GM19438 (cell line): ENCODE data around the gene CCL27.
"Not testable (repeated sequence)": the region's sequence is repeated elsewhere in the genome, so short reads cannot be mapped to it uniquely, and the experiment has no call there.

Source experiments
- ATAC-seq: cut with Tn5 transposase; IDR thresholded peaks from one replicate; pipeline ENCODE4 v1.9.1; 2021; ENCODE audit warnings: low read depth; ENCODE audit not compliant: unreplicated experiment

The CCL27 gene

DNA sequence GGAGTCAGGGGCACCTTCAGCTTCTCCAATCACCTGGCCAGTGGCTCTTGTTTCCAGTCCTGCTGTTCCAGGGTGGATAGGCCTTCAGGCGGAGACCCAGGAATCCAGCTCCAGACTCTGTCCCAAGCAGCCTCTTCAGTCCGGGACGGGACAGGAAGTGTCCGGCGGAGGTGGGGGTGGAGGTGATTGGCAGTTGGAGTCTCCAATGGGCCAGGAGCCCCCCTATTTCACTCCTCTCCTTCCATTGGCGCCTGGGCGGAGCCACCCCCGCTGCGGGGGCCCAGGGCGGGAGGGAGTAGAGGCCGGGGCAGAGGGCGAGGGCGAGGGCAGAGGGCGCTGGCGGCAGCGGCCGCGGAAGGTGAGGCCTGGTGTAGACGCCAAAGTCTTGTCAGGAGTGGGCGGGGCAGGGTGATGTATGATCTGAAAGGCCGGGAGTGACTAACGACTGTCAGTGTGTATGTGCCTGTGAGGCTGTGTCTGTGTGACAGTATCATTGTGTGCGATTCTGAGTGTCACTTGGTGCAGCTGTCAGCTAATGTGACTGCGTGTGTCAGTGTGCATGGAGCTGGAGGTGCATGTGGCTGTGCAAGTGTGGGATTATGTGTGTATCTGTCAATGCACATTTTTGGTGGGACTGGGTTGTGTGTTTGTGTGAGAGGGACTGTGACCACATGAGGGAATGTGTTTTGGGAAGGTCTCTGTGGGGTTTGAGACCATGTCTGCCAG is 10.4 kb downstream of the CCL27 start, which contains the start of gene IL11RA:
Gene IL11RA (plus strand): TSS at position 310 of the 726 bp plus-strand sequence. CDS start 3,033 bp downstream, outside the sequence.
- ATAC-seq = no peak

GRCh38 chr9:34651321-34651720 is 11.1 kb downstream of the CCL27 start:
- no peak for ATAC-seq

DNA sequence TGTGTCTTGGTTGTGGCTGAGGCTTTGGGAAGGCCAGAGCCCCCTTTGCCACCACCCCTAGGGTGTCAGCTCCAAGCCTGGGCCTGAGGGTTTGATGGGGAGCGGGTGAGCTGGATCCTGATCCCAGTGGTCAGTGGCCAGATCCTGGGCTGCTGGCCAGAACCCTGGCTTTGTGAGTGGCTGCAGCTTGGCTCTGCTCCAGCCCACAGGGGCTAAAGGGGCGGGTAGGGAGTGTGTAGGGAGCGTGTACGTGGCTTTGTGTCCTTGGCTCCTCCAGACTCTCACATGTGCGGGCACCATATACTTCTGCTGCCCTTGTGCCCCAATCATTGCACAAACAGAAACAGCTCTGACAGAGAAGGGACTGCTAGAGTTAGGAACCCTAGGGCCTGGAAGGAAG is 11.6 kb downstream of the CCL27 start:
- no peak for ATAC-seq

GRCh38 chr9:34648673-34649072 is 13.8 kb downstream of the CCL27 start:
- no peak for ATAC-seq

- no peak for ATAC-seq
These were observed 14.8 kb downstream of the CCL27 start for GRCh38 chr9:34647651-34648050.

- ATAC-seq = no peak
These were observed 15.4 kb downstream of the CCL27 start for GRCh38 chr9:34647084-34647403.

DNA sequence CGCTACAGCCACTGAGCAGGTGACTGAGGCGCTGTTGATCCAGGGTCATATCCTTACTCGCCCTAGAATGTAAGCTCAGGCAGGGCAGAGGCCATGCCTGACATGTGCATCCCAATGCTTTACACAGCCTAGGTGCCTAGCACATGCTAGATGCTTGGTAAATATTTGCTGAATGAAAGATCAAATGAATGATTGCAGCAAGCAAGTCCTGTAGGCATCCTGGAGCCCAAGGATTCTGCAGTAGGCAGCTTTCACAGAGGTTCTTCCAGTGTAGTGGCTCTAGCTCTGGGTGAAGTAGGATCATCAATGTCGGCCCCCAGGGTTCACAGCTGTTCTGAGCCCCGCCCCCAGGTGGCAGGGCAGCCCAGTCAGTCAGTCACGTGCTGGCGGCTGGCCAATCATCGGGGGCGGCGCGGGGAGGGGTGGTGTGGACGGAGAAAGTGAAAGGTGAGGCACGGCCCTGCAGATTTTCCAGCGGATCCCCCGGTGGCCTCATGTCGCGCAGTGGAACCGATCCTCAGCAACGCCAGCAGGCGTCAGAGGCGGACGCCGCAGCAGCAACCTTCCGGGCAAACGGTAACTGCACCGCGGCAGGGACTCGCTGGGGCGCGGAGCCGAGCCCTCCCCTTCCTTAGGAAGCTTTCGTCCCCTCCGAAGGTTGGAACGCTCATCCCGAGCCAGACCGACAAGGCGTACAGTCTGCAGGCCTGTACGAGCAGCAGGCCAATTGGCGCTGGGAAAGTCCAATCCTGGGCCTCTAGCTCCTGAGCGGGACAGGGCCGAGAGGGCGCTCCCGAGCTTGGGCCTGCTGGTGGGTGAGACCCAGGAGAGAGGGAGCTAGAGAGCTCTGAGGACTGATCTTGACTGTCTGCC is 16.0 kb downstream of the CCL27 start, which contains the start of gene GALT:
Gene GALT (plus strand): TSS at position 465 of the 873 bp plus-strand sequence. CDS start 30 bp downstream, at position 495.
- peak; percentile 68 for ATAC-seq

DNA sequence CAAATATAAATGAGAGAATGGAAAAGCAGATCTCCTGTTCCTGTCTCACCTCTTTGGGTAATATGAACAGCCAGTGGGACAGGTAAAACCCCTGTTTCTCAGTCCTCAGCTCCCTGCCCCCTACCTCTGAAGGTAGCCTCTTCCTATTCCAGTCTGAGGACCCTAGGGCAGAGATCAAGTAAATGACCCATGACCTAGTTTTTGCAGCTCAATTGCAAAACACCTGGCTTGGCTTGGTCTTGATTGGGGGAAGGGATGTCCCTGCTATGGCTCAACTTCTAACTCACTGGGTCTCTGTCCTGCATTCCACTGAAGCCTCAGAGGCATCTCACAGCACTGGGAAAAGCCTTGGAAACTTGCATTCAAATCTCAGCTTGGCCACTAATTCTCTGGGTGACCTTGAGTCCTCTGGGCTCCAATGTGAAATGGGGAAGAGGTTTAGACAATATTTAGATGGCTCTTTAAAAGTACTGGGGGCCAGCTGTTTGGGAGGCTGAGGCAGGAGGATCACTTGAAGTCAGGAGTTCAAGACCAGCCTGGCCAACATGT is 17.6 kb downstream of the CCL27 start:
- ATAC-seq = no peak

DNA sequence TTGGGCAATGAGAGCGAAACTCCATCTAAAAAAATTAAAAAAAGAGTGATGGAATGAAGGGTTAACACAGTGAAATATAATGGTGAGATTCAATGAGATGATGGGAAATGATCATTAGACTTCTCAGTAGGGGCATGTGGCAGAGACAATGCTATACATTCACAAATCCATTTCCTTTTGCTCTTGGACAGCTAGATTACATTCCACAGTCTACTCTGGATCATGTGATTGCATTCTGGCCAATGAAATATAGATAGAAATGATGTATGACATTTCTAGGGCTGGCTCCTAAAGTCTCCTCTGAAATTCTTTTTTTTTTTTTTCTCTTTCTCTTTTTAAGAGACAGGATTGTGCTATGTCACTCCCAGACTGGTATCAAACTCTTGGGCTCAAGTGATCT is 19.8 kb downstream of the CCL27 start:
- no peak for ATAC-seq

DNA sequence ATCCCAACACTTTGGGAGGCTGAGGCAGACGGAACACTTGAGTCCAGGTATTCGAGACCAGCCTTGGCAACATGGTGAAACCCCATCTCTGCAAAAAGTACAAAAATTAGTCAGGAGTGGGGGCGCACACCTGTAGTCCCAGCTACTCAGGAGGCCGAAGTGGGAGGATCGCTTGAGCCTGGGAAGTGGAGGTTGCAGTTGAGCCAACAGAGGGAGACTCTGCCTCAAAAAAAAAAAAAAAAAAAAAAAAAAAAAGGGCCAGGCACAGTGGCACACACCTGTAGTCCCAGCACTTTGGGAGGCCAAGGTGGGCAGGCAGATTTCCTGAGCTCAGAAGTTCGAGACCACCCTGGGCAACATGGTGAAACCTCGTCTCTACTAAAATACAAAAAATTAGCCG is 23.1 kb downstream of the CCL27 start:
- ATAC-seq = not testable (repeated sequence)

GRCh38 chr9:34638138-34638445 is 24.4 kb downstream of the CCL27 start:
- ATAC-seq = no peak

GRCh38 chr9:34637356-34638137 is 24.9 kb downstream of the CCL27 start, which contains the start of gene SIGMAR1:
TSS of gene SIGMAR1 (minus strand) at chr9:34637787. CDS start at chr9:34637697, 90 bp downstream.
- ATAC-seq = peak; percentile 86

GRCh38 chr9:34636791-34637355 is 25.6 kb downstream of the CCL27 start:
- no peak for ATAC-seq

DNA sequence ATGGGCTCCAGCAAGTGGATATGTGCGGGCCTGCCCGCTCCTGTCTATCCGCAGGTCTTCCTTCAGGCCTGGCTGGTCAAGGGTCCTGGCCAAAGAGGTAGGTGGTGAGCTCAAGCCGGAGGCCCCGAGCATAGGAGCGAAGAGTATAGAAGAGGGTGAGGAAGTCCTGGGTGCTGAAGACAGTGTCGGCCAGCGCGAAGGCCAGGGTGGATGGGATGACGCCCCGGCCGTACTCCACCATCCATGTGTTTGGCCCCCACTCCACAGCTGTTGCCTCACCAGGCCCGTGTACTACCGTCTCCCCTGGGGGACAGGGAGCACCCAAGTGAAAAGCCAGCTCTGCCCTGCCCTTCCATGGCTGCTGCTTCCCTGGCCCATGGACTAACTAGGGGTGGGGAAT is 26.9 kb downstream of the CCL27 start:
- no peak for ATAC-seq

DNA sequence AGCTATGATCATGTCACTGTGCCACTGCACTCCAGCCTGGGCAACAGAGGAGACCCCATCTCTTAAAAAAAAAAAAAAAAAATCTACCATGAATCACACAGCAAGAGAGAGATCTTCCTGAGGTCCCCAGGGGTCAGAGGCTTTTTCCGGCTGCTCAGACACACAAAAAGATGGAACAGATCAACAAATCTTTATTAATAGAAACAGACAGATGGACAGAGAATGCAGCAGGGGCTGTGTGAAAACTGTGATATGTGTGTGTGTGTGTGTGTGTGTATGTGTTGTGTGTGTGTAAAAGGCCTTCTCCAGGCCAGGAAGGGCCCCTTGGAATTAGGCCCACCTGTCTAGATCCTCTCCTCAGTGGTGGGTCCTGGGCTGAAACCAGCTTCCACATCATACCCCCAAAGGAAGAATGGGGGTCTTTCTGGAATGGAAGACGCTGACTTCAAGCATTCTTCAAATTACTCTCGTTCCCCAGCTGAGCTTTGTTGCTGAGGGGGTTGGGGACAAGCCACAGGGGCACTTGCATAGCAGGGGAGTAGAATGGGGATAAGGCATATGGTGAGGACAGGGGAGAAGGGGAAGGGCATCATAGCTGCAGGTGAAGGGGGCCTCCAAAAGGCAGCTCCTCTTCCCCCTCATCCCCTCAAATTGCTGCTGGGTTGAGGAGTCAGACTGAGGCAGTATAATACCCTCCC is 27.8 kb downstream of the CCL27 start:
- no peak for ATAC-seq

- ATAC-seq = no peak
These were observed 28.5 kb downstream of the CCL27 start for GRCh38 chr9:34633851-34634550.

GRCh38 chr9:34633166-34633565 is 29.3 kb downstream of the CCL27 start:
- no peak for ATAC-seq

GRCh38 chr9:34630402-34631154 is 31.9 kb downstream of the CCL27 start:
- ATAC-seq = no peak

- ATAC-seq = no peak
These were observed 33.0 kb downstream of the CCL27 start for GRCh38 chr9:34629491-34629808.
